ENCODE results near the gene TAL1.

GRCh38 chr1:47179988-47180563, 51.9 kb downstream of the TAL1 start:
- TF ChIP-seq POLR2A (IDR thresholded peaks at IDR 0.05) (no peak), CTCF (IDR thresholded peaks at IDR 0.05) (no peak)
